GM12878 (cell line): ENCODE data around the gene CACNA1I. TPM values are rescaled to one million over a fixed set of nuclear protein-coding genes. Genes with fewer than 3 reads are reported as not detected.

Source experiments
- ATAC-seq: fragments of 200-7000 bp; cut with Tn5 transposase; 3 replicates; pipeline ENCODE4 v1.9.1; 2020; ENCODE audit warnings: mild to moderate bottlenecking, moderate library complexity
- BruUV-seq: library from RNA; stranded (reverse); fragments of 400-500 nt; replicated peaks from 2 replicates; lab custom pipeline; 2021; lab: Mats Ljungman, UMichigan
- CTCF ChIA-PET: fragments of 300-600 bp; sonication (Branson Sonifier 250); formaldehyde crosslinking; extraction: SDS; loops from one replicate; lab custom pipeline; 2021; ENCODE audit warnings: inconsistent platforms; lab: Yijun Ruan, JAX
- POLR2A ChIA-PET: fragments of 350-600 bp; formaldehyde crosslinking; extraction: SDS; loops from one replicate; lab custom pipeline; 2021; ENCODE audit warnings: inconsistent platforms; lab: Charles Lee
- RAD21 ChIA-PET: fragments of 300-600 bp; sonication (Branson Sonifier 250); formaldehyde crosslinking; loops from one replicate; lab custom pipeline; 2023; ENCODE audit warnings: antibody characterized with exemption; ENCODE audit not compliant: unreplicated experiment; lab: Charles Lee
- SMC1A ChIA-PET: fragments of 300-600 bp; sonication (Branson Sonifier 250); formaldehyde crosslinking; loops from one replicate; lab custom pipeline; 2023; ENCODE audit not compliant: unreplicated experiment, uncharacterized antibody; lab: Charles Lee
- DNase-seq: peaks from one replicate; pipeline ENCODE4 v3.0.0-alpha.2; 2011; ENCODE audit warnings: low read depth, low spot score
- FAIRE-seq: peaks from 3 replicates; lab custom pipeline; 2011; peaks lifted over from hg19 to GRCh38; lab: Jason Lieb, UNC
- H2AFZ ChIP-seq: 2 replicates; pipeline ENCODE4 v1.6.0; 2011; ENCODE audit warnings: low read depth, low read length, control low read depth; ENCODE audit not compliant: control insufficient read depth
- H3K27ac ChIP-seq: 2 replicates; pipeline ENCODE4 v1.5.1; 2011; ENCODE audit warnings: control low read depth; ENCODE audit not compliant: control insufficient read depth, insufficient read depth
- H3K27me3 ChIP-seq, 2 experiments: replicated peaks in 1 of 2; 2 replicates each; pipeline versions ENCODE4 v1.6.0 to v1.6.1; 2011; ENCODE audit warnings: low read length in 1 of 2; ENCODE audit not compliant: control insufficient read depth in 2 of 2, insufficient read depth in 2 of 2
- H3K36me3 ChIP-seq, 2 experiments: 2 replicates each; pipeline ENCODE4 v1.5.1; 2011; ENCODE audit warnings: low read length in 1 of 2; ENCODE audit not compliant: control insufficient read depth in 2 of 2, insufficient read depth in 2 of 2
- H3K4me1 ChIP-seq: 2 replicates; pipeline ENCODE4 v1.6.1; 2011; ENCODE audit warnings: mild to moderate bottlenecking, low read length, moderate library complexity, mixed read lengths; ENCODE audit not compliant: control insufficient read depth, insufficient read depth
- H3K4me2 ChIP-seq: 2 replicates; pipeline ENCODE4 v1.6.0; 2011; ENCODE audit warnings: control low read depth; ENCODE audit not compliant: control insufficient read depth, insufficient read depth
- H3K4me3 ChIP-seq: fragments of 200-600 bp; sonication (generic); 2 replicates; pipeline ENCODE4 v1.5.1; 2016
- H3K79me2 ChIP-seq: 2 replicates; pipeline ENCODE4 v1.6.0; 2011; ENCODE audit warnings: low read length; ENCODE audit not compliant: control insufficient read depth, insufficient read depth
- H3K9ac ChIP-seq: 2 replicates; pipeline ENCODE4 v1.8.0; 2011; ENCODE audit warnings: low read length, control low read depth, mixed read lengths; ENCODE audit not compliant: control insufficient read depth, insufficient read depth
- H3K9me3 ChIP-seq: replicated peaks from 3 replicates; pipeline ENCODE4 v1.5.1; 2011; ENCODE audit warnings: mild to moderate bottlenecking, low read length; ENCODE audit not compliant: control insufficient read depth, insufficient read depth
- H4K20me1 ChIP-seq: 2 replicates; pipeline ENCODE4 v1.6.0; 2011; ENCODE audit not compliant: control insufficient read depth, insufficient read depth
- CTCF ChIP-seq, 3 experiments: IDR thresholded peaks in 2 of 3; conservative IDR thresholded peaks in 1 of 3; 2 replicates each; pipeline ENCODE4 v1.5.1; 2011; ENCODE audit warnings: low read depth in 3 of 3, low read length in 3 of 3, mild to moderate bottlenecking in 3 of 3, control low read depth in 2 of 3, moderate library complexity in 2 of 3, inconsistent platforms in 1 of 3, mixed read lengths in 1 of 3; ENCODE audit not compliant: control insufficient read depth in 2 of 3, insufficient read depth in 1 of 3; ENCODE audit errors: extremely low read depth in 1 of 3
- NR2C2 ChIP-seq: IDR thresholded peaks from 2 replicates; pipeline ENCODE4 v1.6.1; 2011; ENCODE audit warnings: borderline replicate concordance, low read depth; ENCODE audit not compliant: control insufficient read depth, insufficient read length
- WGBS: methylation state at CpG from one replicate; pipeline ENCODE4 v1.1.6; 2016; ENCODE audit warnings: low lambda C conversion rate; ENCODE audit not compliant: insufficient replicate concordance, insufficient coverage; ENCODE audit errors: missing lambda C conversion rate; 5-methylcytosine and 5-hydroxymethylcytosine counted together
- in situ Hi-C: fragments of 300-500 bp; cut with MboI; formaldehyde crosslinking; loops from 9 replicates; pipeline ENCODE4 v1.14.3; 2018; ENCODE audit warnings: mixed read lengths
- intact Hi-C: fragments of 100-400 bp; cut with micrococcal nuclease; formaldehyde crosslinking; loops from one replicate; pipeline ENCODE4 v1.14.2; 2022; ENCODE audit not compliant: unreplicated experiment
- polyA plus RNA-seq, 11 experiments: library from polyadenylated mRNA; depleted of rRNA in 4 of 11; unstranded in 6 of 11; stranded (reverse) in 5 of 11; fragments of >200 nt; fragmentation: Nextera tagmentation in 4 of 11; fragmentation: Illumina TruSeq in 1 of 11; extraction: Ambion mirVana in 4 of 11; extraction: Trizol in 1 of 11; gene quantifications; 1 replicate in 1 of 11; 2 replicates in 10 of 11; pipeline versions ENCODE4 v1.2.1 to v1.2.3, GENCODE V29; 2011 to 2016; ENCODE audit warnings: inconsistent platforms in 2 of 11, missing spikeins in 2 of 11, low read depth in 1 of 11
- total RNA-seq, 4 experiments: library from RNA; depleted of rRNA in 3 of 4; stranded (reverse); fragments of >200 nt in 3 of 4; fragmentation: Illumina TruSeq in 1 of 4; extraction: Trizol in 1 of 4; gene quantifications; 2 replicates each; pipeline versions ENCODE4 v1.2.1 to v1.2.3, GENCODE V29; 2013 to 2021

CACNA1I gene
- total and polyA plus RNA-seq, 10 of the 15 experiments (the other 5 are each of a cell fraction or from before 2014, with no cell fraction given): 0.01 to 0.03 TPM; not detected in 8

- H3K4me3 ChIP-seq: peak overlapping the region; percentile 99
- no peaks in the 10 kb centered on the region for H3K9me3 ChIP-seq
- no peak overlapping the region for H2AFZ ChIP-seq
- no peak overlapping the region for H3K9ac ChIP-seq
- CTCF ChIA-PET: interaction anchor here (0.8 to 17.8 kb wide), 18 partner anchors 10 to 690 kb away, joined by 3 to 372 read pairs (median 7); partner anchors contain the start of genes ATF4, MIEF1, RPL3 and TAB1
- SMC1A ChIA-PET: interaction anchor here (0.7 to 2.9 kb wide), 13 partner anchors 11 to 360 kb away, joined by 3 to 30 read pairs (median 9); partner anchors contain the start of genes ATF4, MIEF1 and TAB1
- no peaks in the 10 kb centered on the region for H3K27me3 ChIP-seq
- in situ Hi-C loops: no loop called here
- TSS peak; percentile 73 for BruUV-seq
- POLR2A ChIA-PET: interaction anchor here (0.6 to 2.4 kb wide), 10 partner anchors 8 to 513 kb away, joined by 3 to 9 read pairs (median 4); partner anchors contain the start of genes ATF4, MIEF1, RPL3 and TAB1
- H3K4me1 ChIP-seq: peaks cover 42% of the 10 kb centered on the region
- ATAC-seq (no peak), DNase-seq (no peak), FAIRE-seq (no peak)
- 52% methylated on average over 9 of the region's 9 CpGs for WGBS
- H4K20me1 ChIP-seq: no peaks in the 10 kb centered on the region
- H3K79me2 ChIP-seq: peaks cover 47% of the 10 kb centered on the region
- TF ChIP-seq NR2C2 (no peak), CTCF (IDR thresholded peaks at IDR 0.05 in 2 of 3, conservative IDR thresholded peaks at IDR 0.05 in 1 of 3; ENCODE audit: control insufficient read depth in 2 of 3, extremely low read depth in 1 of 3, insufficient read depth in 1 of 3, low read depth in 3 of 3, low read length in 3 of 3) (peak; percentile 21 to 35 (median 30); a peak in 2 of 6 replicates)
- intact Hi-C loops: loop anchor here (5.0 kb wide), 1 partner anchor 816 kb away; the partner anchor contains the start of gene ADSL
- H3K36me3 ChIP-seq: peaks cover 0 to 5% of the 10 kb centered on the region in 2 experiments; a peak in 1 of 4 replicates
- peak overlapping the region; percentile 100 for H3K4me2 ChIP-seq
- RAD21 ChIA-PET: interaction anchor here (0.9 to 4.7 kb wide), 10 partner anchors 11 to 494 kb away, joined by 3 to 44 read pairs (median 15); partner anchors contain the start of genes ATF4, MIEF1, RPL3 and TAB1
- 0 out of 2 replicates have a peak overlapping the region, but pooled peaks have one; percentile 96 for H3K27ac ChIP-seq
Observed at GRCh38 chr22:39530692-39531331, 39.7 kb upstream of the CACNA1I start.
